PC-9 (cell line): Measurements from ENCODE around the gene CNR1. TPM values are rescaled to one million over a fixed set of nuclear protein-coding genes. Genes with fewer than 3 reads are reported as not detected.

ENCODE experiments used
- BruUV-seq: library from RNA; stranded (reverse); fragments of 400-500 nt; replicated peaks from 2 replicates; lab custom pipeline; 2021; lab: Mats Ljungman, UMichigan
- CTCF ChIA-PET: fragments of 300-600 bp; sonication (Branson Sonifier 250); formaldehyde crosslinking; loops from one replicate; lab custom pipeline; 2022; ENCODE audit warnings: antibody characterized with exemption; lab: Charles Lee
- POLR2A ChIA-PET: fragments of 300-600 bp; sonication (Branson Sonifier 250); formaldehyde crosslinking; loops from one replicate; lab custom pipeline; 2022; ENCODE audit warnings: antibody characterized with exemption; ENCODE audit not compliant: unreplicated experiment; lab: Charles Lee
- DNase-seq, 2 experiments: peaks; one replicate each; pipeline versions ENCODE4 v3.0.0 to v3.0.0-alpha.2; 2015 to 2022; ENCODE audit warnings: mixed read lengths in 1 of 2
- H2AFZ ChIP-seq: fragments of 200-600 bp; sonication (generic); 2 replicates; pipeline ENCODE4 v1.8.1; 2017; ENCODE audit warnings: antibody characterized with exemption
- H3F3A ChIP-seq: fragments of 200-600 bp; sonication (generic); 2 replicates; pipeline ENCODE4 v1.8.1; 2017; ENCODE audit warnings: antibody characterized with exemption, mild to moderate bottlenecking, low read depth; ENCODE audit not compliant: insufficient read depth
- H3K27ac ChIP-seq: fragments of 200-600 bp; sonication (generic); 2 replicates; pipeline ENCODE4 v1.6.1; 2016; ENCODE audit warnings: mixed run types
- H3K27me3 ChIP-seq: fragments of 200-600 bp; sonication (generic); 2 replicates; pipeline ENCODE4 v1.6.1; 2016; ENCODE audit warnings: low read depth, mixed run types; ENCODE audit not compliant: insufficient read depth
- H3K36me3 ChIP-seq: fragments of 200-600 bp; sonication (generic); 2 replicates; pipeline ENCODE4 v1.6.1; 2016; ENCODE audit warnings: low read depth, mixed run types
- H3K4me1 ChIP-seq: fragments of 200-600 bp; sonication (generic); replicated peaks from 2 replicates; pipeline ENCODE4 v1.6.1; 2016; ENCODE audit warnings: mixed run types; ENCODE audit not compliant: insufficient read depth
- H3K4me2 ChIP-seq: fragments of 200-600 bp; sonication (generic); 2 replicates; pipeline ENCODE4 v1.6.1; 2017; ENCODE audit warnings: mixed run types
- H3K4me3 ChIP-seq: fragments of 200-600 bp; sonication (generic); 2 replicates; pipeline ENCODE4 v1.6.1; 2016; ENCODE audit warnings: mixed run types
- H3K79me2 ChIP-seq: fragments of 200-600 bp; sonication (generic); 2 replicates; pipeline ENCODE4 v1.6.1; 2017; ENCODE audit warnings: low read depth, mixed run types
- H3K9me2 ChIP-seq: fragments of 200-600 bp; sonication (generic); 2 replicates; pipeline ENCODE4 v1.8.1; 2017; ENCODE audit warnings: mild to moderate bottlenecking; ENCODE audit not compliant: insufficient read depth
- H3K9me3 ChIP-seq: fragments of 200-600 bp; sonication (generic); 2 replicates; pipeline ENCODE4 v1.8.1; 2016; ENCODE audit warnings: low read depth; ENCODE audit not compliant: insufficient read depth
- H4K20me1 ChIP-seq: fragments of 200-600 bp; sonication (generic); 2 replicates; pipeline ENCODE4 v1.8.1; 2017; ENCODE audit not compliant: insufficient read depth
- EZH2 ChIP-seq: fragments of 200-600 bp; sonication (generic); IDR thresholded peaks from 2 replicates; pipeline ENCODE4 v1.8.0; 2017; ENCODE audit warnings: antibody characterized with exemption, low read depth
- intact Hi-C: fragments of 100-400 bp; cut with micrococcal nuclease; formaldehyde crosslinking; loops from one replicate; pipeline ENCODE4 v1.10.0; 2022; ENCODE audit not compliant: unreplicated experiment
- total RNA-seq: library from RNA; stranded (reverse); gene quantifications from 2 replicates; pipeline ENCODE4 v1.2.3, GENCODE V29; 2021
- TF ChIP-seq, protein P1 (sequence below): fragments of 200-600 bp; sonication (generic); conservative IDR thresholded peaks from 2 replicates; pipeline ENCODE4 v1.6.1; 2017; ENCODE audit warnings: mixed run types, antibody characterized with exemption, mild to moderate bottlenecking, moderate library complexity

The CNR1 gene
- total RNA-seq, 1 experiment from 2014 or later, result not detected

GRCh38 chr6:88111991-88112390 is 54.2 kb downstream of the CNR1 start:
- no peaks in the 10 kb centered on the region for H3K27me3 ChIP-seq
- H3F3A ChIP-seq, result no peaks in the 10 kb centered on the region
- no peaks in the 10 kb centered on the region for H3K9me3 ChIP-seq
- no peak overlapping the region for H2AFZ ChIP-seq
- H3K36me3 ChIP-seq, result no peaks in the 10 kb centered on the region
- no peaks in the 10 kb centered on the region for H3K9me2 ChIP-seq
- no peak for DNase-seq
- H3K27ac ChIP-seq, result no peak overlapping the region
- no peaks in the 10 kb centered on the region for H3K79me2 ChIP-seq
- H4K20me1 ChIP-seq, result no peaks in the 10 kb centered on the region
- intact Hi-C loops, result no loop called here
- no peak overlapping the region for H3K4me3 ChIP-seq
- H3K4me1 ChIP-seq, result no peaks in the 10 kb centered on the region
- BruUV-seq, result no TSS peak
- ChIA-PET POLR2A (no interaction called here), CTCF (no interaction called here)
- H3K4me2 ChIP-seq, result no peak overlapping the region
- TF ChIP-seq, protein P1, sequence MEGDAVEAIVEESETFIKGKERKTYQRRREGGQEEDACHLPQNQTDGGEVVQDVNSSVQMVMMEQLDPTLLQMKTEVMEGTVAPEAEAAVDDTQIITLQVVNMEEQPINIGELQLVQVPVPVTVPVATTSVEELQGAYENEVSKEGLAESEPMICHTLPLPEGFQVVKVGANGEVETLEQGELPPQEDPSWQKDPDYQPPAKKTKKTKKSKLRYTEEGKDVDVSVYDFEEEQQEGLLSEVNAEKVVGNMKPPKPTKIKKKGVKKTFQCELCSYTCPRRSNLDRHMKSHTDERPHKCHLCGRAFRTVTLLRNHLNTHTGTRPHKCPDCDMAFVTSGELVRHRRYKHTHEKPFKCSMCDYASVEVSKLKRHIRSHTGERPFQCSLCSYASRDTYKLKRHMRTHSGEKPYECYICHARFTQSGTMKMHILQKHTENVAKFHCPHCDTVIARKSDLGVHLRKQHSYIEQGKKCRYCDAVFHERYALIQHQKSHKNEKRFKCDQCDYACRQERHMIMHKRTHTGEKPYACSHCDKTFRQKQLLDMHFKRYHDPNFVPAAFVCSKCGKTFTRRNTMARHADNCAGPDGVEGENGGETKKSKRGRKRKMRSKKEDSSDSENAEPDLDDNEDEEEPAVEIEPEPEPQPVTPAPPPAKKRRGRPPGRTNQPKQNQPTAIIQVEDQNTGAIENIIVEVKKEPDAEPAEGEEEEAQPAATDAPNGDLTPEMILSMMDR, result no peak
- no peak for TF ChIP-seq EZH2

DNA sequence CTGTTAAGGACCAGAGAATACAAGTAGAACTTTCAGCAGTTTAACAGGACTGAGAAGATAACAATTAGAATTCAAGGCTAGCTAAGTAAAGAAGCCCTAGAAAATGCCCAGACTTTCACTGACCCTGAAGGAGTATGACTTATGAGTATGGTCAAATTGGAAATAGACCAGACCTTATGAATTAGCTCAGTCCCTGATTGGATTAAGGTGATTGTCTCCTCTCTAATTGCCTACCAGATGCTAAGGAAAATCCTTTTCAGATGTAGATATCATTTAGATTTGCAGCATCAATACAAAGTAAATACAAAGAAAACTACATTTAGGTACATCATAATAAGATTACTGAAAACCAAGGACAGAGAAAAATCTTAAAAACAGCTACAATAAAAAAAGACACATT is 58.9 kb downstream of the CNR1 start:
- H3K79me2 ChIP-seq, result no peaks in the 10 kb centered on the region
- H3K4me2 ChIP-seq, result no peak overlapping the region
- no peaks in the 10 kb centered on the region for H3K36me3 ChIP-seq
- POLR2A ChIA-PET, result no interaction called here
- H3K9me2 ChIP-seq, result no peaks in the 10 kb centered on the region
- no peak overlapping the region for H2AFZ ChIP-seq
- no peak for DNase-seq
- no peaks in the 10 kb centered on the region for H3K4me1 ChIP-seq
- H3K4me3 ChIP-seq, result no peak overlapping the region
- intact Hi-C loops, result no loop called here
- no peak overlapping the region for H3K27ac ChIP-seq
- no peaks in the 10 kb centered on the region for H3F3A ChIP-seq
- H3K27me3 ChIP-seq, result no peaks in the 10 kb centered on the region
- CTCF ChIA-PET, result no interaction called here
- H3K9me3 ChIP-seq, result no peaks in the 10 kb centered on the region
- no peaks in the 10 kb centered on the region for H4K20me1 ChIP-seq
- TF ChIP-seq, protein P1, result no peak
- no peak for TF ChIP-seq EZH2
- BruUV-seq, result no TSS peak

DNA sequence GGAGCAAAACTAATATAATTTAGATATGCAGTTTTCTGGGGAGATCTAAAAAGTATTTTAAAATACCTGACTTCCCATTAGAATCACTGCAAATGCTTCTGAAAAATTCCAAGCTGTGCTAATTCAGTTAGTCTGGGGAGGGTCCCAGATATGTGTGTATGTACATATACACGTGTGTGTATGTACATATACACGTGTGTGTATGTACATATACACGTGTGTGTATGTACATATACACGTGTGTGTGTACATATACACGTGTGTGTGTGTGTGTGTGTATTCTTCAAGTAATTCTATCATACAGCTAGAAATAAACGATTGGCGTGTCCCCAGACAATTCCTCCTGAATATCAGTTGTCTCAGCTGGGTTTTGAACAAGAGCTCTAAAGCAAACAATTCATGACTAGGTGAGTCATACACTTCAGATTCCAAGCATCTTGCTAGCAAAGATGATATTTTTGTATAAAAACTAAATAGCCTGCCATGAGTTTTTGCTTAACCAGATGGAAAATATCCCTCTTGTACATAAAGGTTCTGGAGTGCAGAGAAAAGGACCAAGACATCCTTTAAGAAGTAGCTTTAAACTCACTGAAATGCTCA is 60.3 kb downstream of the CNR1 start:
- H3K36me3 ChIP-seq, result no peaks in the 10 kb centered on the region
- no peaks in the 10 kb centered on the region for H4K20me1 ChIP-seq
- H3K27ac ChIP-seq, result no peak overlapping the region
- no peaks in the 10 kb centered on the region; the same call in 1 of the 2 replicates for H3F3A ChIP-seq
- peaks cover 4% of the 10 kb centered on the region; the same call in 1 of the 2 replicates for H3K27me3 ChIP-seq
- no peaks in the 10 kb centered on the region for H3K79me2 ChIP-seq
- TF ChIP-seq, protein P1, result no peak
- no peak for TF ChIP-seq EZH2
- intact Hi-C loops, result no loop called here
- DNase-seq, result no peak
- CTCF ChIA-PET, result no interaction called here
- H3K4me1 ChIP-seq, result no peaks in the 10 kb centered on the region
- POLR2A ChIA-PET, result no interaction called here
- H3K4me3 ChIP-seq, result no peak overlapping the region
- no peaks in the 10 kb centered on the region for H3K9me3 ChIP-seq
- no peaks in the 10 kb centered on the region for H3K9me2 ChIP-seq
- no TSS peak for BruUV-seq
- no peak overlapping the region for H3K4me2 ChIP-seq
- no peak overlapping the region for H2AFZ ChIP-seq

Other genes starting within 250 kb of the CNR1 start
- gene SPACA1, start 118.5 kb downstream of the CNR1 start, total RNA-seq, result not detected in 2 replicates